RPMI8226 (cell line): ENCODE data around the gene MRPL51.
A peak's percentile ranks its signal among the peaks of the same experiment; 100 is the strongest.

Source experiments
- DNase-seq: peaks from one replicate; pipeline ENCODE4 v3.0.0-alpha.2; 2015

The MRPL51 gene

DNA sequence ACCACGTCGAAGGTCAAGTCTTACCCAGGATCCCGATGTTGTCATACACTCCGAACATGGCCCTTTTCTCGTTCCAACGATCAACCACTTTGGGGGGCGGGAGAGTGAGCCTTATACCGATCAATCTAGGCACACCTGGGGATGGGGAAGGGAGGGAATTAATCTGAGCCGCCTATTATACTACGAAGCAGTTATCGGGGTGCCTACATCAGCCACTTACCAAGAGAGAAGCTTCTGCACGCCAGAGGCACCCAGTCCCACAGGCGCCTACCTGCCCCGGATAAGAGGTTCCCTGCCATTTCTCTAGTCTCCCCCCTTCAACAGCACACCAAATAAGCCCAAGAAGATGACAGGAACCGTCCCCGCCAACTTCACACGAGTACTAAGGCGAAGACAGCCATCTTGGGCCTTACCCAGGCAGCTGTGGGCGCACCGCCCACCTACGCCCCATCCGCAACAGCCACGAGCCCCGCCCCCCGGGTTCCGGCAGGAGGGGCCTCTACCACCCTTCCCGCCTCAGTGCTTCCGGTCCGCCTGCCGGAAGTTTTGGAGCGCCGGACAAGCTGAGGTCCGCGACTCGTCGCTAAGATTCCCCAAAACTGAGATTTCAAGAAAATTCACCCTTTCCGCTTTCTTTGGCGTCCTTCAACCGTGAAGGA is at the start of gene MRPL51:
TSS of gene MRPL51 (minus strand) at position 425 of the 659 bp plus-strand sequence. CDS start at position 299, 126 bp downstream.
- DNase-seq, result peak; percentile 98

- DNase-seq, result no peak
Measured at GRCh38 chr12:6542209-6543009, 49.3 kb upstream of the MRPL51 start.

DNA sequence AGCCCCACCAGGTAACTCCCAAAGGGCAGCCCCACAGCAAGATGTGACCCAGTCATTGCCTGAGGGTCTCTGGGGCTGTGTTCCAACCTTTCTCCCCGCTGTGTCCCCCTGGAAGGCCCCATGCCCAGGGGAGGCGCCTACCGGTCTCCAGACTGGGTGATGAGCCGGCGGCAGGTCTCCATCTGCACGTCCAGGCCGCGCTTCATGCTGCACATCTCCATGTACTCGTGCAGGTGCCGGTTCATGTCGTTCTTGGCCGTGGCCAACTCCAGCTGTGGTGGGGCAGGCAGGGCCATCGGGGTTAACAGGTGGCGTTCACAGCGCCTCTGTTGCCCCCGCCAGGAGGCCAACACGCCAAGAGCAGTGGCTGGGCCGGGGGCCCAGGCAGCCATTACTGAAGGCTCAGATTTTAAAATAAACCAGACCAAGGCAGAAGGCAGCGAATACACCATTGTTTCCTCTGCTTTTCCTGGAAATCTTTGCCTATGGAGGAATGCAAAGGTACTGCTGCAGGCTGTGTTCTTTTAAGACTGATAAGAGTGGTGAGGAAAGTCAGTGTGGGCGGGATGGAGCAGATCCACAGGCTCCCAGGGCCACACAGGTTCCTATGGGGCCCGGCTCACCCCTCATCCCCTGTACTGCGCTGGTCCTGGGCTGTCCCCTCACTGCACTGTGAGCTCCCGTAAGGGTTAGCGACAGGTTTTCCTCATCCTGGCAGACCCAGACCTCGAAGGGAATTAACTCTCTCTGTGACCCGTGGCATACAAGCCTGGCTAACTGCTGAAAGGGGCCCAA is 48.5 kb upstream of the MRPL51 start:
- DNase-seq, result no peak

GRCh38 chr12:6540181-6540877 is 47.3 kb upstream of the MRPL51 start:
- DNase-seq, result no peak

GRCh38 chr12:6539707-6540134 is 46.7 kb upstream of the MRPL51 start:
- DNase-seq, result no peak

- DNase-seq, result no peak
Measured at GRCh38 chr12:6539314-6539682, 46.2 kb upstream of the MRPL51 start.

GRCh38 chr12:6538420-6539313 is 45.6 kb upstream of the MRPL51 start:
- DNase-seq, result peak; percentile 33

DNA sequence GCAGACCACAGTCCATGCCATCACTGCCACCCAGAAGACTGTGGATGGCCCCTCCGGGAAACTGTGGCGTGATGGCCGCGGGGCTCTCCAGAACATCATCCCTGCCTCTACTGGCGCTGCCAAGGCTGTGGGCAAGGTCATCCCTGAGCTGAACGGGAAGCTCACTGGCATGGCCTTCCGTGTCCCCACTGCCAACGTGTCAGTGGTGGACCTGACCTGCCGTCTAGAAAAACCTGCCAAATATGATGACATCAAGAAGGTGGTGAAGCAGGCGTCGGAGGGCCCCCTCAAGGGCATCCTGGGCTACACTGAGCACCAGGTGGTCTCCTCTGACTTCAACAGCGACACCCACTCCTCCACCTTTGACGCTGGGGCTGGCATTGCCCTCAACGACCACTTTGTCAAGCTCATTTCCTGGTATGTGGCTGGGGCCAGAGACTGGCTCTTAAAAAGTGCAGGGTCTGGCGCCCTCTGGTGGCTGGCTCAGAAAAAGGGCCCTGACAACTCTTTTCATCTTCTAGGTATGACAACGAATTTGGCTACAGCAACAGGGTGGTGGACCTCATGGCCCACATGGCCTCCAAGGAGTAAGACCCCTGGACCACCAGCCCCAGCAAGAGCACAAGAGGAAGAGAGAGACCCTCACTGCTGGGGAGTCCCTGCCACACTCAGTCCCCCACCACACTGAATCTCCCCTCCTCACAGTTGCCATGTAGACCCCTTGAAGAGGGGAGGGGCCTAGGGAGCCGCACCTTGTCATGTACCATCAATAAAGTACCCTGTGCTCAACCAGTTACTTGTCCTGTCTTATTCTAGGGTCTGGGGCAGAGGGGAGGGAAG is 44.7 kb upstream of the MRPL51 start:
- peak; percentile 85 for DNase-seq

DNA sequence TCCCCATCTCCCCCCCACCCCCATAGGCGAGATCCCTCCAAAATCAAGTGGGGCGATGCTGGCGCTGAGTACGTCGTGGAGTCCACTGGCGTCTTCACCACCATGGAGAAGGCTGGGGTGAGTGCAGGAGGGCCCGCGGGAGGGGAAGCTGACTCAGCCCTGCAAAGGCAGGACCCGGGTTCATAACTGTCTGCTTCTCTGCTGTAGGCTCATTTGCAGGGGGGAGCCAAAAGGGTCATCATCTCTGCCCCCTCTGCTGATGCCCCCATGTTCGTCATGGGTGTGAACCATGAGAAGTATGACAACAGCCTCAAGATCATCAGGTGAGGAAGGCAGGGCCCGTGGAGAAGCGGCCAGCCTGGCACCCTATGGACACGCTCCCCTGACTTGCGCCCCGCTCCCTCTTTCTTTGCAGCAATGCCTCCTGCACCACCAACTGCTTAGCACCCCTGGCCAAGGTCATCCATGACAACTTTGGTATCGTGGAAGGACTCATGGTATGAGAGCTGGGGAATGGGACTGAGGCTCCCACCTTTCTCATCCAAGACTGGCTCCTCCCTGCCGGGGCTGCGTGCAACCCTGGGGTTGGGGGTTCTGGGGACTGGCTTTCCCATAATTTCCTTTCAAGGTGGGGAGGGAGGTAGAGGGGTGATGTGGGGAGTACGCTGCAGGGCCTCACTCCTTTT is 44.0 kb upstream of the MRPL51 start:
- DNase-seq, result no peak

DNA sequence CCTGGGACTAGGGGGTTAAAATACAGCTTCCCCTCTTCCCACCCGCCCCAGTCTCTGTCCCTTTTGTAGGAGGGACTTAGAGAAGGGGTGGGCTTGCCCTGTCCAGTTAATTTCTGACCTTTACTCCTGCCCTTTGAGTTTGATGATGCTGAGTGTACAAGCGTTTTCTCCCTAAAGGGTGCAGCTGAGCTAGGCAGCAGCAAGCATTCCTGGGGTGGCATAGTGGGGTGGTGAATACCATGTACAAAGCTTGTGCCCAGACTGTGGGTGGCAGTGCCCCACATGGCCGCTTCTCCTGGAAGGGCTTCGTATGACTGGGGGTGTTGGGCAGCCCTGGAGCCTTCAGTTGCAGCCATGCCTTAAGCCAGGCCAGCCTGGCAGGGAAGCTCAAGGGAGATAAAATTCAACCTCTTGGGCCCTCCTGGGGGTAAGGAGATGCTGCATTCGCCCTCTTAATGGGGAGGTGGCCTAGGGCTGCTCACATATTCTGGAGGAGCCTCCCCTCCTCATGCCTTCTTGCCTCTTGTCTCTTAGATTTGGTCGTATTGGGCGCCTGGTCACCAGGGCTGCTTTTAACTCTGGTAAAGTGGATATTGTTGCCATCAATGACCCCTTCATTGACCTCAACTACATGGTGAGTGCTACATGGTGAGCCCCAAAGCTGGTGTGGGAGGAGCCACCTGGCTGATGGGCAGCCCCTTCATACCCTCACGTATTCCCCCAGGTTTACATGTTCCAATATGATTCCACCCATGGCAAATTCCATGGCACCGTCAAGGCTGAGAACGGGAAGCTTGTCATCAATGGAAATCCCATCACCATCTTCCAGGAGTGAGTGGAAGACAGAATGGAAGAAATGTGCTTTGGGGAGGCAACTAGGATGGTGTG is 43.1 kb upstream of the MRPL51 start:
- no peak for DNase-seq

GRCh38 chr12:6535697-6535946 is 42.6 kb upstream of the MRPL51 start:
- DNase-seq, result no peak

- DNase-seq, result peak; percentile 78
Measured at GRCh38 chr12:6534945-6535696, 42.1 kb upstream of the MRPL51 start.

DNA sequence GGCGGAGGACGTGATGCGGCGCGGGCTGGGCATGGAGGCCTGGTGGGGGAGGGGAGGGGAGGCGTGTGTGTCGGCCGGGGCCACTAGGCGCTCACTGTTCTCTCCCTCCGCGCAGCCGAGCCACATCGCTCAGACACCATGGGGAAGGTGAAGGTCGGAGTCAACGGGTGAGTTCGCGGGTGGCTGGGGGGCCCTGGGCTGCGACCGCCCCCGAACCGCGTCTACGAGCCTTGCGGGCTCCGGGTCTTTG is 41.6 kb upstream of the MRPL51 start:
- no peak for DNase-seq

DNA sequence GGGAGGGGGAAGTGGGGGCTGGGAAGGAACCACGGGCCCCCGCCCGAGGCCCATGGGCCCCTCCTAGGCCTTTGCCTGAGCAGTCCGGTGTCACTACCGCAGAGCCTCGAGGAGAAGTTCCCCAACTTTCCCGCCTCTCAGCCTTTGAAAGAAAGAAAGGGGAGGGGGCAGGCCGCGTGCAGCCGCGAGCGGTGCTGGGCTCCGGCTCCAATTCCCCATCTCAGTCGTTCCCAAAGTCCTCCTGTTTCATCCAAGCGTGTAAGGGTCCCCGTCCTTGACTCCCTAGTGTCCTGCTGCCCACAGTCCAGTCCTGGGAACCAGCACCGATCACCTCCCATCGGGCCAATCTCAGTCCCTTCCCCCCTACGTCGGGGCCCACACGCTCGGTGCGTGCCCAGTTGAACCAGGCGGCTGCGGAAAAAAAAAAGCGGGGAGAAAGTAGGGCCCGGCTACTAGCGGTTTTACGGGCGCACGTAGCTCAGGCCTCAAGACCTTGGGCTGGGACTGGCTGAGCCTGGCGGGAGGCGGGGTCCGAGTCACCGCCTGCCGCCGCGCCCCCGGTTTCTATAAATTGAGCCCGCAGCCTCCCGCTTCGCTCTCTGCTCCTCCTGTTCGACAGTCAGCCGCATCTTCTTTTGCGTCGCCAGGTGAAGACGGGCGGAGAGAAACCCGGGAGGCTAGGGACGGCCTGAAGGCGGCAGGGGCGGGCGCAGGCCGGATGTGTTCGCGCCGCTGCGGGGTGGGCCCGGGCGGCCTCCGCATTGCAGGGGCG is 41.0 kb upstream of the MRPL51 start, which contains the start of gene GAPDH:
TSS of gene GAPDH (plus strand) at position 595 of the 772 bp plus-strand sequence. CDS start 316 bp downstream, outside the sequence.
- DNase-seq, result peak; percentile 98

- no peak for DNase-seq
Measured at GRCh38 chr12:6533653-6533922, 40.5 kb upstream of the MRPL51 start.

DNA sequence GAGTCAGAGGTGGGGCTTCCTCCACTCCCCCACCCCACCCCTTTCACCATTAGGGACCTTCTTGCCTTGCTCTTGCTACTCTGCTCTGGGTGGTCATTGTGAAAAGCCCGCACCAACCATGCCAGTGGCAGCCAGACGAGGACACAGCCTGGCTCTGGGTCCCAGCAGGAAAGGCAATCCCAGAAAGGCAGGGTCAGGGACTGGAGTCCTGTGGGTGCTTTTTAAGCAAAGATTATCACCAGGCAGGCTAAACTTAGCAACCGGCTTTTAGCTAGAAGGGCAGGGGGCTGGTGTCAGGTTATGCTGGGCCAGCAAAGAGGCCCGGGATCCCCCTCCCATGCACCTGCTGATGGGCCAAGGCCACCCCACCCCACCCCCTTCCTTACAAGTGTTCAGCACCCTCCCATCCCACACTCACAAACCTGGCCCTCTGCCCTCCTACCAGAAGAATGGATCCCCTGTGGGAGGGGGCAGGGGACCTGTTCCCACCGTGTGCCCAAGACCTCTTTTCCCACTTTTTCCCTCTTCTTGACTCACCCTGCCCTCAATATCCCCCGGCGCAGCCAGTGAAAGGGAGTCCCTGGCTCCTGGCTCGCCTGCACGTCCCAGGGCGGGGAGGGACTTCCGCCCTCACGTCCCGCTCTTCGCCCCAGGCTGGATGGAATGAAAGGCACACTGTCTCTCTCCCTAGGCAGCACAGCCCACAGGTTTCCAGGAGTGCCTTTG is 40.0 kb upstream of the MRPL51 start:
- DNase-seq, result peak; percentile 76

- DNase-seq, result peak; percentile 92
Measured at GRCh38 chr12:6532051-6532926, 39.2 kb upstream of the MRPL51 start.
